GM18502 (cell line): ENCODE results near the gene WWC1.
"Not testable (repeated sequence)": the region's sequence is repeated elsewhere in the genome, so short reads cannot be mapped to it uniquely, and the experiment has no call there.

Source experiments
- ATAC-seq: cut with Tn5 transposase; IDR thresholded peaks from one replicate; pipeline ENCODE4 v1.9.1; 2021; ENCODE audit warnings: mild to moderate bottlenecking; ENCODE audit not compliant: unreplicated experiment, poor library complexity

The WWC1 gene

DNA sequence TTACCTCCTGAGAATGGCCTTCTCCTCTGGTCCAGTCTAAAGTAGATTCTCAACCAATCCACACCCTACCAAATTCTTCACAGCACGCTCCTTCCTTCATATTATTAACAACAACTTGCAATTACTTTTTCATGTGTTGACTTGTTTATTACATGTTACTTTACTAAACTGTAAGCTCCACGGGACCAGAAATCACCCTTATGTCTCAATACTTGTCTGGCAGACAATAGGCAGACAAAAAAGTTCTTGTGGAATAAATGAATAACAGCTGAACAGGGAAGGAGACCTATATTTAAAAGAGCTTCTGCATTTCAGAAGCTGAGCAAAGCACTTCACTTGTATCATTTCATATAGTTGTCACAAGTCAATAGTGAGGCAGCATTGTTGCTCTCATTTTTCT is 5.7 kb upstream of the WWC1 start:
- ATAC-seq, result no peak

DNA sequence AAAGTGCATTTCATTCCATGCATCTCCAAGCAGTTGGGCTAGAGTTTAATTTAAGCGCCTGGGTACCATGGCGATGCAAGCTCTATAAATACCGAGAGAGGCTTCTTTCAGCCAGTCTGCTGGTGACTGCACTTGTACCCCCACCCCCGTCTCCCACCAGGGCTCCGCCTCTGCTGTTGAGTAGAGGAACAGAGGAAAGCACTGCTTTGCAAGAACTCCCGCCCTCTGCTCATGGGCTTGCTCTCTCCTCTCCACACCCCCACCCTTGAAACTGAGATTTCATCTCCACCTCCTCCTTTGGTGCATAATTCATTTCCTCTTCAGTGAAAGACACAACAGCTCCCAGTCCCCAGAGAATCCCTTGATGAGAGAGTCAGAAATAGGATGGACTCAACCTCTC is 5.1 kb upstream of the WWC1 start:
- no peak for ATAC-seq

DNA sequence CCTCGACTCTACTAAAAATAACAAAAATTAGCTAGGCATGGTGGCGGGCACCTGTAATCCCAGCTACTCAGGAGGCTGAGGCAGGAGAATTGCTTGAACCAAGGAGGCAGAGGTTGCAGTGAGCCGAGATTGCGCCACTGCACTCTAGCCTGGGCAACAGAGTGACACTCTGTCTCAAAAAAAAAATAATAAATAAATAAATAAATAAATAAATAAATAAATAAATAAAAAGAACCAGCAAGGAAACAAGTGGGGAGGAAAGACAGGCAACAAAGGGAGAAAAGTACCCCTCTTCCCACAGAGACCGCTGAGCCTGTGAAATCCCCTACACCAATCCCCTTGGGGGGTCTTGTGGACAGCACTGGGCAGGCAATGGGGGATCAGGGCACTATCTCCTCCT is 4.6 kb upstream of the WWC1 start:
- ATAC-seq, result not testable (repeated sequence)

DNA sequence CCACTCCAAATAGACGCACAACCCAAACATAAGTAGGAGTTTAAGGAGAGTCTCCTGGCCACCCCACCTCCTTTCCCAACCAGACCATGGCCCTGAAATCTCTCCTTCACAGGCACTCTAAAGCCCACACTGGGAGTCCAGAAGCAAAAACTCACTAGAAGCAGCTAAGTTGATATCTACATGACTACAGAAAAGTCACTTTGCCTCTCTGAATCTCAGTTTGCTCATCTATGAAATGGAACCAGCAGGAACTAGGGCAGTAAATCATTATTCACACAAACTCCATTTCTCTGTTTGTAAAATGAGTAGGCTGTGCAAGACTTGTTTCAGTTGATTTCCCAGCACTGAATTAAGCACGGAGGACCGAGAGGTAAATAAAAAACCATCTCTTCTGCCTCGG is 4.1 kb upstream of the WWC1 start:
- ATAC-seq, result no peak

DNA sequence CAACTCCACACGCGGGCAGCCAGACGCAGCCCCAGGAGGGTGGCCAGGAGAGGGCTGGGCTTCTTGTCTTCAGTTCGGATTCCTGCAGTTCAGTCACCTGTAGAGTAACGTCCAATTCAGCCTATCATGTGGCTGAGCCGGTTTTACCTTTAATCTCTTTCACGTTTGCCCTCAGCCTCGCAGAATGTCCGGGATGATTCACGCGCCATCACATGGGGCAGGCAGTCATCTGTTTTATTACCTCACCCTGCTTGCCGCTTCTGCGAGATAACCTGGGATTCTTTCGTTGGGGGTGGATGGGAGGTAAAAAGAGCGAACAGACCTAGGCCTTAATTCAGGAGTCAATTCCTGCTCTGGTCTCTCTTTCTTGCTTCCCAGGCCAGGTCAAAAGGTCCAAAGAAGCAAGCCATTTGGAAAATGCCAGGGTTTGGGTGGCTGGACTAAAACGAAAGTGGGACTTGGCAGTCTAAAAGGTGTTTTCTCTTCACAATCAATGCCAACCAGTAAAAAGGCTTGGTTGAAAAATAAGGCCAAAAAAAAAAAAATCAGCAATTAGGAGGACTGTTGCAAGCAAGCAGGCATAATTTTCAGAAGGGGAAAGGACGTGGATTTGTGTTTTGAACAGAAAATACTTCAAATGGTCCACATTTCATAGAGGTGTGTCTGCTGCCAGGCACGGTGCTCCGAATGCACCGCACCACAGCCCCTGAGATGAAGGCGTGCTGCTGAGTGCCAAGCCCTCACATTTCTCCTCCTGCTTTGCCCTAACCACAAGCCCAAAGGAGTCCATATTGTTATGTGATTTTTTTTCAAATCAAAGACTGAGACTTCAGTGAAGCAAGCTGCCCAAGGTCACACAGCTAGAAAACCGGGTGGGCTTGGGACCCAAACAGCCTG is 2.8 kb upstream of the WWC1 start:
- no peak for ATAC-seq

DNA sequence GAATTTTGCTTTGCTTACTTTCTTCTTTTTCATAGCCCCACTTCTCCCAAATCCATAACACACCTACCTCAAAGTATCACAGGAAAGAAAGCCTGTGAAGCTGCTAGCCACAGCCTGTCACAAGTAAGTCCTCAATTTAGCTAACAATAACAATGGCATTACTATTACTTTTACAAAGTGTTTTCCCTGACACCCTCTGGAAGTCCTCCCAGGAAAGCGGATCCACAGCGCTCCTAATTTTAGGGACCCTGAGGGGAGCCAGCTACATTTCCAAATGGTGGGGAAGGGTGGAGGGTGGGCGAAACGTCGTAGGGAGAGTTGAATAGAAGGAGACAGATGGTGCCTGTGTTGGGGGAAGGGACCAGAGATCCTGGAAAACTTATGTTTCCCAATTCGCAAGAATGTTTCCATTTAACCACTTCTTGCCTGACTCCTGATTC is 523 bp upstream of the WWC1 start:
- ATAC-seq, result no peak

DNA sequence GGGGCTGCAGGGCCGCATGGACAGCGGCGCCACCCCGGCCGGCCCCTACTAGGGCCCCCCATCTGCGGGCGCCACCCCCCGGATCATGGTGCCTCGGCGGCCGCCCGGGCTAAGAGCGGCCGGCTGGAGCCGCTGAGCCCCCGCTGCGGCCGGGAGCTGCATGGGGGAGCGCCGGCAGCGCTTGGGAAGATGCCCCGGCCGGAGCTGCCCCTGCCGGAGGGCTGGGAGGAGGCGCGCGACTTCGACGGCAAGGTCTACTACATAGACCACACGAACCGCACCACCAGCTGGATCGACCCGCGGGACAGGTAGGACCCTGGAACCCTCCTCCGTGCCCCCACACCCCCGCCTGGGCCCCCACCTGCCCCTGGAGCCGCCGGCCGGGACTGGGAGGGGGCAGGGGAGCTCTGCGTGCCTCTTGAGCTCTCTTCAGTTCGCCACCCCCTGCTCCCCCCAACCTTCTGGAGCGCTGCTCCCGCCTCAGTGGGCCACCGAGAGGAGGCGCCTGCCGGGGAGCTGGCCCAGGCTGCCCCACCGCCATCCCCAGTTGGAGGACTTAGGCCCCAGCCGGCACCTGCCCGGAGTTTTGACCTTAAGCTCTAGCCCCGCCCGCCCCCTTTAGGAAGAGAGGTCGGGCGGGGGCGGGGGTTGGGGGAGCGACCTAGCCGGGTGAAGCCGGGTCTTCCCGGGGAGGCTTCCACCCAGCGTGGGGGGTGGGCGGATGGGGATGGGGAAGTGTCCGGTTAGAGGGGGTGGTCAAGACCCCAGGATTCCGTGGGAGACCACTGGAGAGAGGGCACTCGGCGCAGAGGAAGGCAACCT is 730 bp downstream of the WWC1 start:
- peak; percentile 33 for ATAC-seq

DNA sequence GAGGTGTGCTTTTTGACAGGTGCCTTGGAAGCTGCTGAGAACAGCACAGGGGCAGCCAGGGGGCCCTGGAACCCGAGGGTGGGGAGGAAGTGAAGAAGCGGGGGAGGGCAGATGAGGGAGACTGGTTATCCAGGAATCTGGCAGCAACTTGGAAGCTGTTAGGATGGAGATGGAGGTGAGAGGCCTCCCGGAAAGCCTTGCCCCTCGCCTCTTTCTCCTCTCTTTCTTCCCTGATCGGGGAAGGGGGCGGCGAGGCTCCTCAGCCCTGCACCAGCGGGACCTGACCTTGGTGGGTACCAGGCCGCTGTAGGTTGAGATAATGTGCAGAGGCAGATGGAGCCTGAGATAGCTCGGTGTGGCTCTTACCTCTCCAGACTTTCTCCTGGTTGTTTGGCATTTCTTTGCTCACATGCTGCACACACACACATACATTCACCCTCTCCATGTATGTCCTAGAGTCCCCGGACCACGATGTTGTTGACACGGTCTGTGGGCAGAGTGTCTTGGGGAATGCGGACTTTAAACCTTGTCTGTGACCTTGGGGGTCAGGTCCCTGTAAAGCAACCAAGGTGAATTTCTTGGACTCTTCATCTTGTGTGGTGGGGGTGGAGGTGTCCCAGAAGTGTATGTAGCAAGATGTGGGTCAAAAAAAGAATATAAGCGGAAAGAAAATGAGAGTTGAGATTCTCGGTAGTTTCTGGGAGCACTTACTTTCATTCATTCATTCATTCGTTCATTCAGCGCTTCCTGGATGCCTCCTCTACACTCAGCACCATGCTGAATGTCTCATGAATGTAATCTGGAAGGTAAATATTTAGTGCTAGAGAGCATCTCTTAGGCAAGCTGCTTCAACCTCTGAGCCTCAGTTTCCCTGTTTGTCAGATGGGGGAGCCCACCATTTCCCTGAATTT is 1.6 kb downstream of the WWC1 start:
- no peak for ATAC-seq

DNA sequence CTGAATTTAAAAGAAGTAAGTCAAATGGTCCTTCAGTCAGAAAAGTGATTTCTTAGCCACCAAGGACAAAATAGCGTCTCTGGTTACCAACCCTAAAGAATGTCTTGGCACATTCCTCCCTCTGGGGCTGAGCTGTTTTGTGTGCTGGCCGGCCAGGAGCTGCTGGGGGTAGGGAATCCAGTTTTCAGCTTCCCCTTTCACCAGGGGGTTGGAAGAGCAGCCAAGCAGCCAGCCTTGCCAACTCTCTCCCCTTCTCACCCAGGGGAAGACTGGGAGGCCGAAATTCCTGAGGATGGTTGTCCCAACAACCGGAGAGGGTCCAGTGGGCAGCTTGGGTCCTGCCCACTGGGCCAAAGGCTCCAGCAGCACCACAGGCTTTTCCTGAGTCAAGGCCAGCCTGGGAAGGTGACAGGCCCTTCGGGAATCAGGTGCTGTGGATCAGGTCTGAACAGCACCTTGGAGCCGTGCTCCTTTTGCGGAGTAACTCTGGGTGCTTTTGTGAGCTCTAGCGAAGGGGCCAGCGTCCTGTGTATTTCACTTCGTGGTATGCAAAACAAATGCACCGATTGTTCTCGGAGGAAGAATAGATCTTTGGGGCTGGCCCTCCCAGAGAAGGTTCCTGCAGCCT is 4.2 kb downstream of the WWC1 start:
- no peak for ATAC-seq

DNA sequence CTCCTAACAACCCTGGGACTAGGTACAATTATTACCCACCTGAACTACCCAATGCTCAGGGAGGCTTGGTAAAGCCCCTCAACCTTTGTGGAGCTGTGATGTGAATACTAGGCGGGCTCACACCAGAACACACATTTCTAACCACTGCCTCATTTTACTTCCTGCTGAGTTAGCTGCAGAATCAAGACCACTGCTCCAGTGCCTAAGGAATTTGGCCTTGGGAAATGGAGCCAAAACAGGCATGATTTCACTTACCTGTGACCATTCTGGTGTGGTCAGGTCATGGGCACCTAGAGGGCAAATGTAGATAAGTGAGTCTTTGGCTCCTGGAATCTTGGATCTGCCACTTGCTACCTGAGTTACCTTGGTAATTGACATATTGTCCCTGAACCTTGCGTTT is 5.2 kb downstream of the WWC1 start:
- ATAC-seq, result no peak

DNA sequence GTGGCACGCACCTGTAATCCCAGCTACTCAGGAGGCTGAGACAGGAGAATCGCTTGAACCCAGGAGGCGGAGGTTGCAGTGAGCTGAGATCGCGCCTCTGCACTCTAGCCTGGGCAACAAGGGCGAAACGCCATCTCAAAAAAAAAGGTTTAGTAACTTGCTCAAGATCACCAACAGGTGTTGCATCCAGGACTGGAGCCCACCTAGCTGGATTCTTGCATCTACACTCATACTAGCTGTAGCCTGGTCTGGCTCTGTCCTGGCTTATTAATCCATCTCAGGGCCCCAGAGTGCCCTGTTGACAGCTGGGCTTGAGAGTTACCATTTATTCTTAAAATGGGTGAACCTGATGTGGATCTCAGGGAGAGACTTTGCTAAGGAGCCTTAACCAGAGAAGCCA is 7.5 kb downstream of the WWC1 start:
- ATAC-seq, result no peak

DNA sequence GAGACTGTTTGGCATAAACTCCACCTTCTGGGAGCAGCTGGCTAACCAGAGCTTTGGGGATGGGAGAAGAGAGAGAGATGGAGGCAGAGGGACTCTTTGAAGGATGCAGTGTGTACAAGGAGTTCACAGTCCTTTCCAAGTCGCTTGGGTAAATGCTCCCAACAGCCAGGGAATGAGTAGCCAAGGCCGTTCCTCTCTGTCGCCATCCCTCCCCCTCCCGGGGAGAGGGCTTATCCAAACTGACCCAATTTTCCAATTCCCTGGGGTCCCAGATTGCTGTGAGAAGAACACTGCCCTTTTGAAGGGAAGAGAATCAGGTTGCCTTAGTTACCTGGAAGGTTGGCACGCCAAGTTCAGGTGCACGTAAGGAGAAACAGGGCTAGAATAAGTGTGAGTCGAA is 7.9 kb downstream of the WWC1 start:
- no peak for ATAC-seq

DNA sequence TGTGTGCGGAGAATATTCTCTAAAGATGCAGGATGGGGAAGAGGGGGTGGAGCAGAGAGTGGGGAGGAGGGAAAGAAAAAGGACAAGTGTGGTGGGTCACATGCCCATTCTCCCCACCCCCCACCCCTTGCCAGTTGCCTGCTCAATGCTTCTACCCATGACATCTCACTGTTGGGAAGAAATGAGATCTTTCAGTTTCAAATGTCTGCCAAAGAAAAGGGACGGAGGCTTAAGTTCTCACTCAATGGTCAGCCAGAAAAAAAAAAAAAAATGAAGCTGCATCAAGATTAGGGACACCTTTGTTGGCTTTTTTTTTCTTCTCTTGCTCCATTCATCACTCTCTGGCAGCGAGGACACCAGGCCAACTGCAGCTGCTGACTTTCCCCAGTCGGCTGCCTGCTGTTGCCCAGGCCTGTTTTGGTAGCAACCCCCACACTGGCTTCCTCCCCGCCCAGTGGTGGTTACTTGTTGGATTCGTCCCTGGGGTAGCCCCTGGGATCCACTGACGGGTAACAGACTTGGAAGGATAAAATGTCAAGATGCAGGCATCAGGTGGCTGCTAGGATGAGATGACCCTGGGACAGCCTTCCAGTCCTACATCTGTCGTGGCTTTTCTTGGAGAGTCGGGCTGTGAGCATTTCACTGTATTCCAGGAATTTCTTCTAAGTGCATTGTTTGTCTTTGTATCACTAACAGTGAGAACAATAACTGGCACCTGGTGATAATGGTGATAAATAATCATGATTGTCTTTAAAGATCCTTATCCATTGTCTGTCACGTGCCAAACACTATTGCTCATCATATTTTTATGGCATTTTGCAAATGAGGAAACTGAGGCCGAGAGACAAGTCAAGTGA is 9.1 kb downstream of the WWC1 start:
- no peak for ATAC-seq

DNA sequence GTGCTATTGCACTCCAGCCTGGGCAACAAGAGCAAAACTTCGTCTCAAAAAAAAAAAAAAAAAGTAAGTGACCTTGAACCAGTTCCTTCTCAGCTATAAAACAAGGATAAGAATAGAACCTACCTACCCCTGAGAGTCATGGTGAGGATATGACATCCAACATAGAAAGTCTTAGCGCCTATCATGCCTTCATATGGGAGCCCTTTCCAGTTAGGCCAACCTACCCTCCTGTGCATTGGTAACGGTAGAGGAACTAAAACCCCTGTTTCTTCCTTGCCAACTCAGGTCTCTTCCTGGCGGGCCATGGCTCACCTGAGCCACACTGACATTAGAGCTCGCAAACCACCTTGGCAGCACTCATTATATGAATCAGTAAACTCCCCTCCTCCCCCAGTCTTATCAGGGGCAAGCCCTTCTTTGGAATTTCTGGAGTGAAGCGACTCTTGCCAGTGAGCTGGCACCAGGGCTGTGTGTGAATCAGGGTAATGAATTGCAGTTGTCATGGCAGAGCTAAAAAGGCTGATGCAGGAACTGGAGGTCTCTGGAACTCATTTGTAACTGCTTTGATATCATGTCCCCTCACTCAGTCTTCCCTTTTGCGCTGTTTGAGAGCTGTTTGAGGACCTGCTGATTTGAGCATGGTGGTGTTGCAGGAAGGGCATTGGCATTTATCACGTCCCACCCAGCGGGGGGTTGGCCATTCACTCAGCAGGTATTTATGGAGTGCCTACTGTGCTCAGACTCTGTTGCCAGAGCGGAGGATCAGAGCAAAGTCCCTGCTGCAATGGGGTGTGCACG is 10.3 kb downstream of the WWC1 start:
- no peak for ATAC-seq

DNA sequence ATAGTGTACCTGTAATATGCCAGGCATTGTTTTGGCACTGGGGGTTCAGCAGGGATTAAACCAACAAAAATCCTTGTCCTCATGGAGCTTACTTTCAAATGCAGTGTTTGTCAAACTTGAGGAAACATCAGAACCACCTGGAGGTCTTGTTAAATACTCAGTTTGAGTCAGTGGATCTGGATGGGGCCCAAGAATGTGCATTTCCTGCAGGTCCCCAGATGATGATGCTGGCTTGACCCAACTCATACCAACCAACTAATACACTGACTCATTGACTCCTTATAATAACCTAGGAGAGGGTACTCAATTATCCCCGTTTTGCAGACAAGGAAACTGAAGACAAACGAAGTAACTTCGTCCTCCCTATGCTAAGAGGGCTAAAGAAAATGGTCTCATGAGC is 11.3 kb downstream of the WWC1 start:
- no peak for ATAC-seq

DNA sequence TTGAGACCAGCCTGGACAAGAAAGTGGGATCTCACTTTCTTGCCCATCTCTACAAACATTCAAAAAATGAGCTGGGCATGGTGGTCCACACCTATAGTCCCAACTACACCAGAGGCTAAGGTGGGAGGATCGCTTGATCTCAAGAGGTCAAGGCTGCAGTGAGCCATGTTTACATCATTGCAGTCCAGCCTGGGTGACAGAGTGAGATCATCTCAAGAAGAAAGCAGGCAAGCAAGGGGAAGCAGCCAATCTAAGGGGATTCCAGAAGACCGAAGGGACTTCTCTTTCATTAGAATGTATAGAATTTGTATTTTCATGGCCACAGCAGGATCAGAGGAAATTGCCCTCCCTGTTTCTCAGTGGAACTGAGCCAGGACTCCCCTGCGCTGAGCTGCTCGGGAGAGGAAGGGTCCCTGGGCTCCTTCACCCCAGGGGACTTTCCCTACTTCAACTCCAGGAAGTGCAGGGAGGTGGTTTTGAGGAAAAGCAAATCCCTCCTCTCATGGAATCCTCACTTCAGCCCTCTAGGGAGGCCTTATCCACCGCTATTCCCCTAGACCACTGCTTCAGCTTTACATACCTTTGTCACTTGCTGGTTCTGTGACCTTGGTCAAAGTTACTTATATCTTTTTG is 12.1 kb downstream of the WWC1 start:
- no peak for ATAC-seq

DNA sequence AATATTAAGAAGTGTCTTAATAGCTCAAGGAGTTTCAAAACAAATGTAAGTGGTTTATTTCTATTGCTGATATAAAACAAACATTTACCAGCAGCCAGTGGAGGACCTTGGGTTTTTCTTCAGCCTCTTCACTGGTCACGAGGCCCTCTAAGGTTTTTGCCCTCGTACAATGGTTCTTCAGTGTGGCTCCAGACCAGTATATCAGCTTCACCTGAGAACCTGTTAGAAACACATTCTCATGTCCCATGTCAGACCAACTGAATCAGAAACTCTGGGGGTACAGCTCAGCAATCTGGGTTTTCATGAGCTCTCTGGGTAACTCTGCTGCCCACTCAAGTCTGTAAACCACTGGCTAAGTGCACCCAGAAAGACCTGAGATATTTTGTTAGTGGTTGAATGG is 12.9 kb downstream of the WWC1 start:
- ATAC-seq, result no peak

DNA sequence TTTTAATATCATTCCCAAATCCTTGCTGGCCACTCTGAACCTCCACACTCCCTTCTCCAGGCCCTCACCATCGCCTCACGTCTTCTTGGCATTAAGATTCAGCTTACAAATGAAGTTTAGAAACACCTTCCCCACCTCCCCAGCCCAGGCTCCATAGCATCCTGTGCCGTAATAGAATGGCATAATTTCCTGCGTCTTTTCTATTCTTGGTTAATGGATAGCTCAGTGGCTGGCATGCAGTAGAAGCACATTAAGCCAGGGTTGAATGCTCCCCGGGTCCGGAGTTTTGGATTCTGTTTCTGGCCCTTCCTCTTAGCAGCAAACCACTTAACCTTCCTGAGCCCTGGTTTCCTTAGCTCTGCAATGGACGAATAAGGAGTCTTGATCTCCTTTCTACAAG is 13.8 kb downstream of the WWC1 start:
- ATAC-seq, result no peak
